NCI-H1930 (cell line): Measurements from ENCODE around the gene GCG.

Source experiments
- DNase-seq, 2 experiments: peaks; one replicate each; lab custom pipeline; 2025; lab: John Stamatoyannopoulos, UW

GCG gene

DNA sequence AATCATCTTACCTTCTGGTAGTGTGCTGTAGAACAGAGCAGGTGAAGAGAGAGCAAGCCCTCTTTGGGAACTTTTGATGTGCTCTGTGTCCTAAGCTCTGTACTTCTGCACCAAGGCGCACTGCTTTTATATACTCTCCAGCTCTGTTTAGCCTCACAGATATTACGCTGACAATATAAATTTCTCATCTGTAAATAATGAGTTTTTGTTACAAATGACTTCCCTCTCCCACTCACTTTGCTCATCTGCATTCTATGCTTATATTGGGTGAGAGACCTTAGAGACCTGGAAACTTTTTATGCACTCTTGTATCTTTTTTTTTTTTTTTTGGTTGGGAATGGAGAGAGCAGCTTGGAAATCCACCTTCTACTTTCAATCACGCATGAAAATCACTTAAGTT is at the start of gene GCG:
Gene GCG (minus strand): TSS at position 101 of the 400 bp plus-strand sequence. CDS start 3,069 bp downstream, outside the sequence.
- no peak for DNase-seq

DNA sequence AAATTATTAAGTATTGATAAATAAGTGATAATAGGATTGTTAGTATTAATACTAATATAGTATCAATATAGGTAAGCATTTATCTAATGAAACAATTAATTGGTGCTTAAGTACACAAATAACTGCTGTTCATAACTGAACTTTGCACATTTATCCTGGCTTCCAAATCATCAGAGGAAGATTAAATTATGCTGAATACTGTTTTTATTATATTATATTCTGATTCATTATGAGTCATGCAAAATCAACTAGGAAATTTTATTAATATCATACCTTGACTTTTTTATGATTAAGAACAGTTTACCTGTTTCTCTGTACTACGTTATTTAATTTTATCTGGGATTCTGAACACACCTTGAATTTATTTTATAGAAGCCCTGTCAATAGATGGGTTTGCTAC is 48.6 kb upstream of the GCG start:
- no peak for DNase-seq

DNA sequence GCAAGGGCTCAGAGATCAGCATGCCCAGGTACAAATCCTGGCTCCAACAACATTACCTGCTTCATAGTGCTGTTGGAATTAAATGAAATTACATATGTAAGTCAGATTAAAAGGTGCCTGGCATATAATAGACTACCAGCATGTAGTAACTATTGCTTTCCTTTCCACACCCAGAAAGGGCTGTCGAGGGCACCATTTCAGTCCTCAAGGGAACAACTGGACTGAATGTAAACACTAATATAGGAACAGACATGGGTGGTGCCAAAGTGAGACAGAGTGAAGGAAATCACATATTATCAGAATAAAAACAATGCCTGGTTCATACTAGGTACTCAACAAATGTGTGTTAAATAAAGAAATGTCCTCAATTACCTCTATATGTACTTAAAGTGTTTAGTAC is 47.9 kb upstream of the GCG start:
- DNase-seq = no peak

DNA sequence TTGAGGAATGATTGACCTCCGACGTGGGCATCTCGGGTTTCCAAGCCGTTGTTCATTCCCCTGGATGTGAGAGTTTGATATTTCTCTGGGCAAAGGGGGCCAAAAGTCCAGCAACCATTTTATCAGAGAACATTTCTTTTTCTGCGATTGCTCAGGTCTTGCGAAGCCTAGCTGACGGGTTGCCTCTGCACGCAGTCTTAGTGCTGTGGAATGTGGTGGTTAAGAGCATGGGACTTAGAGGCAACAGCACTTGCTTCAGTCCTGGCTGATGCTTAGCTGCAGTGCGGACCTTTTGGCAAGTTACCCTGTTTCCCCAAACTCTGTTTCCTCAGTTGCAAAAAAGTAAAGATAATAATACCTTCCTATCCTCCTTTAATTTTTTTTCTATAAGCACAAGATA is 46.2 kb upstream of the GCG start:
- no peak for DNase-seq

DNA sequence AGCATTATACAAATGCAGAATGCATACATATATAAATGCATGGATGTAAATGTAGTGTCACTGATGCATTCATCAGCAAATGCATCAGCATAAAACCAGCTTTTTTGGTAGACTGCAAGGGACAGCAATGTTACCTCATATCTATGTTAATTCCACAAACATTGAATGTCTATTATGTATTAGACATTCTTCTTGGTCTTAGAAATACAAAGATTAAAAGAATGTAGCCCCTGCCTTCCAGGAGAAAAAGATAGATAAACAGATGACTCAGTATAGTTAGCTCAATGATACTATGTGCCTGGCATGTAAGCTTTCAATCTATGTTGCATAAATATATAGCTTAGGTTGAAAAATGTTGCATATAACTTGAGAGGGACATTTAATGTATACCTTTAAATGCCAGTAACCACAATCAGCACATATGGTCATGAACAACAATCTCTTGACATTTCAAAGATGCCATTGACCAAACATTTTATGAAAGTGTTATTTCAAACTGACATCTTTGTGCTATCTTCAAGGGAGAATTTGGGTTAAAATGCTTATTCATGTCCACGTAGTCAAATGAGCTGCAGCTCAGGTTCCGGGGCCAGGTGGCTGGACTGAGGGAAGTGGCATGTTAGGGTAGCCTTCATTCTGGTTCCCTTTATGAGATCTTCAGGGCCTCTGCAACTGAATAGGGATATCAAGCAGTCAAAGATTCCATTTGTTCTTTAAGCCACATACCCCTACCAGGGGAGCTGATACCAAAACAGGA is 45.2 kb upstream of the GCG start:
- no peak for DNase-seq

DNA sequence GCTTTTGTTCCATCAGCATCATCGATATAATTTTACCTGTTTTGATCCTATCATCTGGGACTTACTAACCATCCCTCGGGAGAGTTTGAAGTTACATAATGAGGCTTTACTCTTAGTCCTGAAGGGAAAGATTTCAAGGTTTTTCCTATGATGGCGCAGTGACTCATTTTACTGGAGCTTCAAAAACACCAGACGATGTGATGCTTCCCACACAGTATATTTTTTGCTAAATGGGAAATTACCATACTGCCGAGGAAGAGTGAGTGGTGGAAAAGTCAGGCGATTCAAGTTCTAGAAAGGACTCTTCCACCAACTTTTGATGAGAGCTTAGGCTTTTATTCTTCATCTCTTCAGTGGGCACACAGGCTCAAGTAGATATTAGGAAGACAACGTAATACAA is 44.6 kb upstream of the GCG start:
- DNase-seq = no peak

DNA sequence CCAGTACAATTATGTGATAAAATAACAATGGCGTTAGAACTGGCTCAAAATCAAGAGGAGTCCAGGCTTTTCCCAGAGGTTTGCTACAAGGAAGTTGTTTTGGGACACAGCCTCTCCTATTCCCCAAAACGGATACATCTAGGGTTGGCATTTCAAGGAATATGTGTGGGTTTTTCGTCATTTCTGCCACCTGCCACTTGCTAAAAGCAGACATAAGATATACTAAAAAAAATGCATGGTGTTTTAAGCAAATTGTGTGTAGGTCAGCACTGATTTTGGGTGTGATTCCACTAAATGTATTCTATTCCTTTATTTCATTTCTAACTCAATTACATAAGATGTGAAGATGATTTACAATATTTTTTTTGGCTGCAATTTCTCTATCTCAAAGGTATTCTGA is 36.4 kb upstream of the GCG start:
- no peak for DNase-seq

DNA sequence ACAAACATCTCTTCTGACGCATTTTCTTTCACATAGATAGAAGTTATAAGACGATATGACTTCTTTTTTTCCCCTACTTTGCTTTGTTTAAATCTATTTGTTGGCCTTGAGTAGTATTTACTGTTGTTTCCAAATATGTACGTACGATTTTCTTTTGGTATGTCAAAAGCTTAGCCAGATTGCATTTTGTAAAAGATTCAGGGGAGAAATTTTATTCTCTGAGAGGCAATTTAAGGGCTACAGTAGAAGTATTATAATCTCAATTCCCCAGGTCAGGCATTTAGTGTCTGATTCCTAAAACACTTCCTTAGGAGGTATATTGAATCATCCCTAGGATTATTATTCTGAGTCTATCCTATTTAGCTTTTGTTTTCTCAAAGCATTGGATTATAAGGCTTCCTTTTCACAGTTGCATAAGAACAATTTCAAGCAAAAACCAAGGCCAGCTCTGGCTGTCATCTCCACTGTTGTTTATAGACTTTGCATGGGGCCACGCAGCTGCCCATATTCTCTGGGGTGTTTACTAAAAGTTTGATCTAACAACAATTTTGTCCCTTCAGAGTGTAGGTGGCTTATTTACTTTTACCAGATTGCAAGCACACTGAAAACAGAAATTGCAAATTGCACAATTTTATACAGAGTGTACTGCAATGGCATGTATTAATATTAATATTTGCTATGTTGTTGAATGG is 33.6 kb upstream of the GCG start:
- no peak for DNase-seq

DNA sequence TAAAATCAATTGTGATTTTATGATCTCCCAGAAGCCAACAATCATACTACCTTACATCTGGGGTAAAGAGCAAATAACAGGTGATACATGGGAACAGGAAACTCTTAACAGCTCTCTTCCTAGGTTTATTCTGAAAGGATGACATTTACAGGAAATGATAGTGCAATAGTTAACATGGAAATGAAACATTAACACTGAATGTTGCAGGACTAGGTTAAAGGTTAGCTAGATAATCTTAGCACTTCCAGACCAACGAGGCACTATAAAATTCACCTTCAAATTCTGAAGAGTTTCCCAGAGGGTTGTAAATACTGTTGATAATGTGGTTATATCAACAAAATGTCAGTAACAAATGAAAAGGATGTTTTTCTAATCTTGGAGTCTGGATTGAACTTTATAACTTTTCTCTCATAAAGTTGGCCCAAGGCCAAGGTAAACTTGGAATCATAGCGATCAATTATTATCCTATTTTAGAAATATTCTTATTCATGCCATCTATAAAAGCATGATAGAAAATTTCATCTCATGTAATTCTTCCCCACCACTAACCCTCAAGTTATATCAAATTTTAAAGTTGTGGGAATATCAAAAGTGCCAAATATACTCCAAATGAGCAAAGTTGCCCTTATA is 32.9 kb upstream of the GCG start:
- DNase-seq = no peak

DNA sequence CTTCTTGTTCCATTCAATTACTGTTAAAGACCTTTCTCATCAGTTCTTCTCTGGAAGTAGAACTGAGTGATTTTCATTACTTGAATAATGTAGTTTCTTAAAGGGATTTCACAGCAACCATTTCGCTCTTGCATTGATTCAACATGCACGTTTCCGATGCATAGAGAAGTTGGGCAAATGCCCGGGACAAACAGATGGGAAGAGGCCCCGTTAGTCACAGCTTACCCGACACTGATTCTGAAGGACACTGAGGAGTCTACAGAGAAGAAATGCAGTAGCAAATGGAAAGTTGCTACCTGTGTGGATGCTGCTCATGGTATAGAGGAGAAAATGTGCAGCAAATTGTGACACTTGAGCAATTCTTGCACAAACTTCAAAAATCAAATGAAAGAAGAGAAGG is 32.3 kb upstream of the GCG start:
- no peak for DNase-seq

DNA sequence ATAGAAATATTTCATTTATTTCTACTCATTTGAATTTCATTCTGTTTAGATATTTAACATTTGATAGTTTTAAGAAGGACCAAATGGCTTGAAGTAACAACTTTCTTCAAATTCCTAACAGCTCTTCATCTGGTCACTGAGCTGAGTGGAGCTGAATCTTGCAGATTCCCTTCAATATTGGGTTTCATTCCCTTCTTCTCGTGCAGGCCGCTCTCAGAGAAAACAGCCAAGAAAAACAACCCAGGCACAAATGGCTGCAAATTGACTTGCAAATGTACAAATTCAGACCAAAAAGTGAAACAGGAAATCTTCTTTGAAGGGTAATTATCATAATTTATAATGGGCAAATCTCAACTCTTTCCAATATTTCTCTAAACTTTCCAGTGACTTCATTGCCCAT is 30.3 kb upstream of the GCG start:
- DNase-seq = no peak

DNA sequence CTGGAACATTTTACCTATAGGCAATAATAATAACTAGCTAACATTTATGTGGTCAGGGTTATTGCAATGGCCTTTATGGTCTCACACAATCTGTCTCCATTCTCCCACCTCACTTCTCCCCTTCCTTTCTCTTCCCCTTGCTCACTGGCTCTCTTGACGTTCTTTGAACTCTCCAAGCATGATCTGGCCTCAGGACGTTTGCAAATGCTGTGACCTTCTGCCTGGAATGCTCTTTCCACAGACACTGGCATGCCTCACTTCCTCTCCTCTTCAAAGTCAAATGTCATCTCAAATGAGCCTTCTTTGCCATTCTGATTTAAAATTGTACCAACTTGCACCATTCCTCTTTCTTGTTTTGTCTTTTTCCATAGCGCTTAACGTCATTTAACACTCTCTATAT is 25.3 kb upstream of the GCG start:
- no peak for DNase-seq

DNA sequence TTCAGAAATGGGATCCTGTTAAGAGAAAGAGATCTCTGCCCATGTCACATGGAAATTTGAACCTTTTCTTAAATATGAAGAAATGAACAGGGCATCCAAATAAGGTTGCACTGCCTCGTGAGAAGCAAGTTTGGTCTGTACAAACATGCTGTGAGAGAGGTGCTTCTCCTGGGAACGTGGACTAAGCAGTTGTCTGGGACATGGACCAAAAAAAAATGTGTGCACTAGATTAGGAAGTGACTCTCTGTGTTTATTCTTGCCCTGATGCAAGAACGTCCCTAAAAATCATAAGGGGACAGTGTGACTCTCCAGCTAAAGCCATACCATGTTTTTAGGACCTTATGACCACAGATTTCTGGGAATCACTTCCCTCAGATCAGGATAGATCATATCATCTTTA is 23.7 kb upstream of the GCG start:
- DNase-seq = no peak

DNA sequence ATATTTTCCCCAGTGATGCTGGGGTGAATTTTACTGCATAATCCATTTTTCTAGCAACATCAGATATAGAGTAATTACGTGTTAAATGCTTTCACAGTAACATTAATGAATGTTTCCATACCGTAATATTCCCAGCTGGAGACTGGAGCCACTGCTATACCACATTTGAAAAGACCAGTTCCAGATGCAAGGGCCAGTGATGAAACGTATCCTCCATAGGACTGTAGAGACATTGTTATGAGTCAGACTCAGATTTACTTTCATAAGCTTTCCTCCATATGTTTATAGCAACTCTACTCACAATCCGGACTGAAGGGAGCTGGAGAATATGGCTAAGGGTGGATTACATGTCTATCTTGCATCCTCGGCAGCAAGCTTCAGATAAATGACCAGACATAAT is 22.7 kb upstream of the GCG start:
- DNase-seq = no peak

DNA sequence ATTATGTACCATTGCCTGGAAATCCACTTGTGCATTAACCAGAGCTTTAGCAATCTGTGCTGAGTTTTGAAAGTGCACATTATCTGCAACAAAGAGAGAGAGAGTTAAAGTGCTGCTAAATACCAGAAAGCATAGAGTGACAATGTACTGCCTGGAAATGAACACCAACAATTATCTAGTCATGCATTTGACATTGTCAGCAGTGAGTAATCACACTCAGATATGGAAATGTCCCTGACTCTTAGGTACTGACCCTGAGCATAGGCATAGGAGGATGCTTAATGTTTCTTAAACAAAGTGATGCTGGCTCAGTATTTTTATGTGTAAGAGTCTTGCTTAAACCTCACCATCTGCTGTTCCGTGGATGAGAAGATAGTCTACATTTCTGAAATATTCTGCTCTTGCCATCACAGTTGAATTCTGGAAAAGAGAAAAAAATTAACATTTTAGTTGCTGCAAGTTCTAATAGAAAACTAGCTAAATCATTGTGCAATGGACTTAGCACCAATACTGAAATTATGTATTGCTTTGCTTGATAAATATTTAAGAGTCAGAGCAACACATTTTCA is 20.8 kb upstream of the GCG start:
- no peak for DNase-seq

DNA sequence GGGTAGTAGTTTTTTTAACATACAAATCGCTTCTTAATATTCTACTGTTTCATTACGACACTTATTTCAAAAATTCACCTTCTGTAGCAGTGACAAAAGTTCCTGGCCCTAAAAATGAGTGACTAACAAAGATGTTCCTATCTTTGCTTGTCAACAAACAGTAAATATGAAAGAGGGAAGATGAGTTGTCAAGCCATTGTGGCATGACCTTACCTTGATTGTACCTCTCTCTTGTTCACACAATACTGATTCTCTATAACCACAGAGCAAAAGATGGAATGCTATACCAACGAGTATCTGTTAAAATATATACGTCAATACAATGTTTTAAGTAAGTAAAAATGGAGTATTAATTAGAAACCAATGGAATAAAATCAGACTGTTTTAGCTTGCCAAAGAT is 14.7 kb upstream of the GCG start:
- DNase-seq = no peak

DNA sequence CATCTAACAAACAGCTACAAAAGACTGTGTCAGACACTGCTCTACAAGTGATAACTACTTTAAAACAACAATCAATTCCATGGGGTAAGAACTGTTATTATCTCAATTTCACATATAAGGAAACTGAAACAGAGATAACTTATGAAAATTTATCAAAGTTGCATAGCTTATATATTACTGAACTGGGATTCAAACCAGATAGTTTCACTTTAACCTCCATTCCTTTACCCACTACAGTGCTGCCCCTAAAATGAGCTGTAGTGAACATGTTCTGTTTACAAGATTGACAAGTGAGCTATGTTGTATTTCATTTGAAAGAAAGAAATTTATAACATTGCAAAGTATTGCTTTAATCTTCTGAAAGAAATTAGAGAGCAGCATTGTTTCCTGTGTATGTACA is 14.1 kb upstream of the GCG start:
- DNase-seq = no peak

DNA sequence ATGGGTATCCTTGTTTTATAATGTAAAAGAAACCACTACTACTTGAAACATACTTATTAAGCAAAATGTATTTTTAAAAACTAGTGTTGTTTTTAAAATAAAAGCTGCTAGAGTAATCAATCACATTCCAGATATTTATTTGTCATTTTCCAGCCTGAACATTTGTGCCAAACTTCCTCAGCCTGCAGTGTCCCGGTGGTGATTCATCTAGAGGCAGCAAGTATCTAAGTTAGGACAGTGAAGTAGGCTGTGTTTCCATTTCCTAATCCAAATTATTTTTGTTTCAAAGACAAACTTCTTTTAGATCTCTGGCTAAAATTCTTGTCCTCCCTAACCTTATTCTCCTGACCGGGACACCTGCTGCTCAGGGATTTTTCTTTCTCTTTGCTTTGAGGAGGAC is 12.8 kb upstream of the GCG start:
- no peak for DNase-seq

DNA sequence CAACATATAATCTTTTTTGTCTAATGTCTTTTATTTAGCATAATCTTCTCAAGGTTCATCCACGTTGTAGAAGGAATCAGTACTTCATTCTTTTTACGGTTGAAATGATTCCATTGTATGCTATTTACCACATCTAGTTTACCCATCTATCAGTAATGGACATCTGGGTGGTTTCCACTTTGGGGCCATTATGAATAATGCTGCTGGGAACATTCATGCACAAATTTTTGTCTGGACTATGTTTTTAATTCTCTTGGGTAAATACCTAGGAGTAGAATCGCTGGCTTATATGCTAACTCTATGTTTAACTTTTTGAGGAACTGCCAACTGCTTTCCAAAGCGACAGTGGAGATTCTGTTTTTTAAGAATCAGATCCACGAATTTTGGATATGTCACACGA is 7.4 kb upstream of the GCG start:
- DNase-seq = no peak

DNA sequence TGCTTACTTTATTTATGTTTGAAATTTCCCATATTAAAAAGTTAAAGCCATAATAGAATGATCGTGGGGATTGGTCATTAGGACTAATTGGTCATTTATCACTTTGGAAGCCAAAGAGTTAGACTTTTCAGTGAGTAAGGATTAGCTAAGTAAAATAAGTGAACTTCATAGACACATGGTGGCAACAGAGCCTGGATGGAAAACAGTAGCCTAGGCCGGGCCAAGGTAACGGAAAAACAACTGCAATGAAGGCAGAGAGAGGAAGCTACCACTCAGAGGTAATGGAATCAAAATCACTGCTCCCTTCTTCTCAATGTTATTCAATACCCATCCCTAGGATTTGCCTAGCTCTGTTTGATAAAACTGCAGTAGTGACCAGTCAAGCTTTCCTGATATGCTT is 4.1 kb upstream of the GCG start:
- no peak for DNase-seq

DNA sequence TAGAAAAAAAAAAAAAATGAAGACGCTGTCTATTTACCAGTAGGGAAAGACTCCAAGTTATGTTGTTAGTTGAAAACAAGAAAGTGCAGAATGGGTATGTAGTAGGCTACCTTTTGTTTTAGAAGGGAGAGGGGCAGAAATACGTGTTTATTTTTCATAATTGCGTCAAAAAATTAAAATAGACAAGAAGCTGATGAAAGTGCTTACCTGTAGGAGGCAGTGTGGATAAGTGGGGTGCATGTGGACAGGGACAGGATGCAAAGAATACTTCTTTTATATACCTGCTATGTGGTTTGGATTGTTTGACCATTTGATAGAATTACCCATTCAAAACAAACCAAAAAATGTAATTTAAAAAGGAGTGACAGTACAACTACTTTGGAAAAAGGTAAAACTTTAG is 3.0 kb upstream of the GCG start:
- no peak for DNase-seq

DNA sequence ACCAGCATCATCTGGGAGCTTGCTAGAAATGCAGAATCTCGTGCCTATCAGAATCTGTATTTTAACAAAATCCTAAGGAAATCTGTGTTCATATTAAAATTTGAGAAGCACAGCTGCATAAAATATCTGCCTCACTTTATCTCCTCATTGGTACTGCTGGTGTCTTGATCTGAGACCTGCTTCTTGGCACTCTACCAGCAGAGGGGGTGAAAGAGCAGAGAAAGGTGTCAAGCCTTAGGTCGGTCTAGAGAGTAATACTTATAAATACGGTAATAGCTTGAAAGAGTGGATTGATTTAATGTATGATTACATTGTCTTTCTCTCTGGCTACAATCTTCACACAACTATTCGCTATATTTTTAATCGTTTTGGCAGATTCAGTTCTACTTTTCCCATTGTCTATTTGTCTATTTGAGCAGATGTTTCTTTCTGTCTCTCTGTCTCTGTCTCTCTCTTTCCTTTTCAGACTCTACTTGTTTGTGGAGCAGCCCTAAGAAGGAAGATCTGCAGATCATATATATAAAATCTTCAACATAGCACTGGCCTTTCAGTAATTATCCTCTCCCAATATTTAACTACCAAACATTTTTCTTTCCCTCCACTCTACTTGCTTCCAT is 1.7 kb upstream of the GCG start:
- DNase-seq = peak; percentile 15 to 41

DNA sequence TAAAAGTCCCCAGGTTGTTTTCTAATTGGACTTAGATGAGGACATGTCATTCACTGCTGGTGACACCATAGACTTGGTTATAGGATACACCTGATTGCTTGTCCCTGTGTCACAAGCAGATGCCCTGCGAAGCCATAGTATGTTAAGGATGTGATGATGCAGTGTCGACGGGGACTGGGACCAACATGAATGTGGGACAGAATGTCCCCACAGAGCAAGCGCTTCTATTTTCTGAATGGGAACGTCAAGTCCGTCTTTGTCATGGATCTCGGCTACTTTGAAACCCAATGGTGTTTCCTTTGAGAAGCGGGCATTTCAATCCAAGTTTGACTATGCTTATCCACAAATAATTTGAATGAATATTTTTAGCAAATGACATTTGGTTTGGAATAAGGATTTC is 2.1 kb downstream of the GCG start:
- DNase-seq = no peak
